Measurements from ENCODE around the gene OR2G6.
"Not testable (repeated sequence)": the region's sequence is repeated elsewhere in the genome, so short reads cannot be mapped to it uniquely, and the experiment has no call there.

The OR2G6 gene

GRCh38 chr1:248507773-248508172, at the start of gene OR2G6:
TSS of gene OR2G6 (plus strand) at chr1:248508073. CDS start at chr1:248521647, 13,574 bp downstream.
- H3K4me3 ChIP-seq (ENCODE audit: low read length), result not testable (repeated sequence)

- not testable (repeated sequence) for H3K4me3 ChIP-seq (ENCODE audit: low read length)
These were observed 48.8 kb upstream of the OR2G6 start for GRCh38 chr1:248459117-248459516.

GRCh38 chr1:248471154-248471553, 36.7 kb upstream of the OR2G6 start:
- H3K4me3 ChIP-seq (ENCODE audit: low read length), result no peak overlapping the region
- TF ChIP-seq ZNF274 (IDR thresholded peaks at IDR 0.05; ENCODE audit: low read depth, low read length), result no peak

- not testable (repeated sequence) for H3K4me3 ChIP-seq (ENCODE audit: low read length)
These were observed 35.8 kb upstream of the OR2G6 start for GRCh38 chr1:248472111-248472510.

- not testable (repeated sequence) for H3K4me3 ChIP-seq (ENCODE audit: low read length)
These were observed 34.8 kb upstream of the OR2G6 start, which contains the start of gene OR2T3 for GRCh38 chr1:248473051-248473450. TSS of gene OR2T3 (plus strand) at chr1:248473351. CDS start at chr1:248473351, 0 bp downstream.

- H3K4me3 ChIP-seq (ENCODE audit: low read length), result not testable (repeated sequence)
These were observed 32.2 kb upstream of the OR2G6 start for GRCh38 chr1:248475660-248476059.

GRCh38 chr1:248481686-248482579, 25.9 kb upstream of the OR2G6 start:
- peak overlapping the region; percentile 36; the same call in 1 of the 2 replicates for H3K4me3 ChIP-seq (ENCODE audit: low read length)

GRCh38 chr1:248488289-248488688, 19.6 kb upstream of the OR2G6 start, which contains the start of gene OR2T5:
TSS of gene OR2T5 (plus strand) at chr1:248488589. CDS start at chr1:248488589, 0 bp downstream.
- not testable (repeated sequence) for H3K4me3 ChIP-seq (ENCODE audit: low read length)

GRCh38 chr1:248496661-248497060, 11.2 kb upstream of the OR2G6 start:
- H3K4me3 ChIP-seq (ENCODE audit: low read length), result not testable (repeated sequence)

GRCh38 chr1:248500305-248501035, 7.4 kb upstream of the OR2G6 start:
- H3K4me3 ChIP-seq (ENCODE audit: low read length), result not testable (repeated sequence)

- H3K4me3 ChIP-seq (ENCODE audit: low read length), result not testable (repeated sequence)
These were observed 2.3 kb downstream of the OR2G6 start for GRCh38 chr1:248510217-248510616.

GRCh38 chr1:248521856-248522255, 14.0 kb downstream of the OR2G6 start:
- no peak for TF ChIP-seq ZNF274 (IDR thresholded peaks at IDR 0.05; ENCODE audit: low read depth, low read length)
- no peak overlapping the region for H3K4me3 ChIP-seq (ENCODE audit: low read length)

GRCh38 chr1:248537449-248537848, 29.6 kb downstream of the OR2G6 start:
- not testable (repeated sequence) for H3K4me3 ChIP-seq (ENCODE audit: low read length)

- H3K4me3 ChIP-seq (ENCODE audit: low read length), result not testable (repeated sequence)
These were observed 39.5 kb downstream of the OR2G6 start for GRCh38 chr1:248547383-248547782.

GRCh38 chr1:248551027-248551426, 43.2 kb downstream of the OR2G6 start:
- H3K4me3 ChIP-seq (ENCODE audit: low read length), result not testable (repeated sequence)

GRCh38 chr1:248562672-248563071, 54.8 kb downstream of the OR2G6 start, which contains the start of gene OR2T29:
TSS of gene OR2T29 (minus strand) at chr1:248562772. CDS start at chr1:248559491, 3,281 bp downstream.
- H3K4me3 ChIP-seq (ENCODE audit: low read length), result not testable (repeated sequence)

GRCh38 chr1:248565530-248566373, 57.9 kb downstream of the OR2G6 start:
- peak overlapping the region; percentile 28; the same call in 1 of the 2 replicates for H3K4me3 ChIP-seq (ENCODE audit: low read length)

GRCh38 chr1:248569049-248569448, 61.2 kb downstream of the OR2G6 start:
- not testable (repeated sequence) for H3K4me3 ChIP-seq (ENCODE audit: low read length)

GRCh38 chr1:248570811-248571210, 62.9 kb downstream of the OR2G6 start:
- not testable (repeated sequence) for H3K4me3 ChIP-seq (ENCODE audit: low read length)

- H3K4me3 ChIP-seq (ENCODE audit: low read length), result not testable (repeated sequence)
These were observed 64.2 kb downstream of the OR2G6 start for GRCh38 chr1:248572049-248572448.
